Spleen (tissue), 11 donors: ENCODE data around the gene RASSF3. TPM values are rescaled to one million over a fixed set of nuclear protein-coding genes. Genes with fewer than 3 reads are reported as not detected.
A peak's percentile ranks its signal among the peaks of the same experiment; 100 is the strongest.

ENCODE experiments used
- DNase-seq: peaks from one replicate; pipeline ENCODE4 v3.0.0-alpha.2; 2020
- H3K27ac ChIP-seq, 8 donors: fragments of 200-600 bp; sonication (generic) in 7 of 8; 1 replicate in 4 of 8; 2 replicates in 4 of 8; pipeline versions ENCODE4 v1.5.0 to v1.8.0; 2016 to 2021; ENCODE audit warnings: inconsistent platforms in 4 of 8, mild to moderate bottlenecking in 4 of 8, moderate library complexity in 1 of 8
- H3K27me3 ChIP-seq, 7 donors: fragments of 200-600 bp; sonication (generic) in 6 of 7; replicated peaks in 1 of 7; 1 replicate in 4 of 7; 2 replicates in 3 of 7; pipeline versions ENCODE4 v1.5.0 to v1.8.0; 2016 to 2021; ENCODE audit warnings: inconsistent platforms in 3 of 7, mild to moderate bottlenecking in 1 of 7
- H3K36me3 ChIP-seq, 6 donors: fragments of 200-600 bp; sonication (generic) in 5 of 6; 1 replicate in 4 of 6; 2 replicates in 2 of 6; pipeline versions ENCODE4 v1.5.0 to v1.8.0; 2016 to 2021; ENCODE audit warnings: inconsistent platforms in 2 of 6
- H3K4me1 ChIP-seq, 6 donors: fragments of 200-600 bp; sonication (generic) in 5 of 6; 1 replicate in 3 of 6; 2 replicates in 3 of 6; pipeline versions ENCODE4 v1.5.0 to v1.8.0; 2016 to 2021; ENCODE audit warnings: inconsistent platforms in 3 of 6
- H3K4me3 ChIP-seq, 8 donors: fragments of 200-600 bp; sonication (generic) in 7 of 8; 1 replicate in 4 of 8; 2 replicates in 4 of 8; pipeline versions ENCODE4 v1.5.0 to v1.8.0; 2016 to 2021; ENCODE audit warnings: inconsistent platforms in 4 of 8, mild to moderate bottlenecking in 4 of 8, moderate library complexity in 2 of 8
- H3K9me3 ChIP-seq, 8 donors: fragments of 200-600 bp; sonication (generic) in 7 of 8; 1 replicate in 4 of 8; 2 replicates in 4 of 8; pipeline versions ENCODE4 v1.5.0 to v1.8.0; 2016 to 2021; ENCODE audit warnings: inconsistent platforms in 4 of 8
- CTCF ChIP-seq, 11 experiments: fragments of 200-600 bp in 7 of 11; fragments of 450-650 bp in 4 of 11; sonication (generic) in 4 of 11; IDR thresholded peaks in 8 of 11; conservative IDR thresholded peaks in 3 of 11; 1 replicate in 7 of 11; 2 replicates in 4 of 11; pipeline versions ENCODE4 v1.4.0 to v1.8.0; 2016 to 2021; ENCODE audit warnings: antibody characterized with exemption in 11 of 11, inconsistent platforms in 4 of 11, mild to moderate bottlenecking in 1 of 11
- POLR2A ChIP-seq, 3 donors: fragments of 450-650 bp; IDR thresholded peaks; one replicate each; pipeline ENCODE4 v1.5.1; 2017; ENCODE audit warnings: antibody characterized with exemption in 3 of 3, mild to moderate bottlenecking in 1 of 3
- POLR2AphosphoS5 ChIP-seq, 3 donors: sonication (generic); formaldehyde crosslinking; IDR thresholded peaks; one replicate each; pipeline ENCODE4 v1.5.1; 2017; ENCODE audit warnings: antibody characterized with exemption in 3 of 3
- WGBS, 5 donors: extraction: QIAGEN DNeasy Blood & Tissue Kit in 3 of 5; methylation state at CpG; one replicate each; pipeline versions ENCODE4 v1.1.5 to v1.1.7; 2013 to 2018; 5-methylcytosine and 5-hydroxymethylcytosine counted together
- intact Hi-C: fragments of 100-400 bp; cut with DNase I; formaldehyde crosslinking; loops from one replicate; pipeline ENCODE4 v1.15.0; 2023; ENCODE audit warnings: low total_unique reads
- polyA plus RNA-seq, 3 donors: library from polyadenylated mRNA; stranded (reverse); fragments of 200-250 nt; gene quantifications; one replicate each; pipeline ENCODE4 v1.2.1, GENCODE V29; 2013
- total RNA-seq, 7 donors: library from RNA; depleted of rRNA in 3 of 7; stranded (reverse); fragments of >200 nt in 3 of 7; fragmentation: NEBNext Ultra II Directional in 4 of 7; extraction: Animal tissue kit (Norgen Biotek cat#: 25700) in 4 of 7; gene quantifications; one replicate each; pipeline versions ENCODE4 v1.1.0 to v1.2.1, GENCODE V29; 2016 to 2021
- donor health status: healthy with polysubstance abuse.
- donor health status: DM: no; HTN: no; CAD: no; lungs with moderate emphysema.
- donor health status: DM: no; HTN: no; CAD: no.
- donor health status: Bipolar disorder and iron deficiency.
- donor health status: healthy.
- donor health status: DM: no; HTN: no; CAD: no.
- donor health status: DM: yes; HTN: yes; CAD: no.

RASSF3 gene
- total and polyA plus RNA-seq, 10 donors = 31.0 to 120 (median 91.0) TPM

DNA sequence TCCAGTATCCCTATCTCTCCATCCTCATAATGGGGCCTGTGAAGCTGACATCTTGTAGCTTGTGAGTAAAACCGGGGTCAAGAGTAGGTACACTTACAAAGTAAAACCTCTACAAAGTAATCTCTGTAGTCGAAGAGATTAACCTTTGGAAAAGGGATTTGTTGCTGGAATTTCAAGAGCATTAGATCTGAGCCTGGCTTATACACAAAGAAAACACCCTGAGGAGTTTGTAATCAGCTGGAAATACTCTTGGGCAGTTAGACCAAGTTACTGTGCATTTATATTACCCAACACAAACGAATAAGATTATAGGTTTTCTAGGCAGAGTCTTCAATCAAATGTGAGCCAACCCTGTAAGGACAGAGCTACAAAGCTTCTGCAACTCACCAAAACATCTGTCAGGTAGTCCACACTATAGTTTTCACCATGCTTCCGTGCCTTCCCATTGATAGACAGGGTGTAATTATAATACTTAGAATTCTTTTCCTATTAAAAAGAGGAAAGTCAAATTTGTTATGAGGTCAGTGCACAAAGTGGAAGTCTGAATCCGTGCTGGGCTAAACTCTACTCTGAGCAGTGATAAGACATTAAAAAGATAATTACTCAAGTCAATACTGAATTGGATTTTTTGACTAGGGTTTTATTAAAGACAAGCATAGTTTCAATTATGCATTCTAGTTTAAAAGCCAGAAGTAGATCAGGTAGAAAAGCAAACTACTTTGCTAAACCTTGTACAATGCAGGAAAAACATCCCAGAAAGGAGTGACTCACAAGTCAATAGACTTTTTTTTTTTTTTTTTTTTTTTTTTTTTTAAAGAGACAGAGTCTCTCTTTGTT lies 134.3 kb downstream of the RASSF3 start:
- 69 to 92% (median 77%) methylated on average over 5 of the region's 5 CpGs for WGBS, 5 donors

GRCh38 chr12:64745259-64745807 lies 135.0 kb downstream of the RASSF3 start:
- Histone ChIP-seq H3K9me3 (no peaks in the 10 kb centered on the region), H3K4me3 (no peak overlapping the region), H3K27ac (peak overlapping the region in 4 of 8 donors; percentile 4 to 81 (median 30)), H3K27me3 (no peaks in the 10 kb centered on the region), H3K36me3 (peaks cover 5 to 98% (median 67%) of the 10 kb centered on the region in 6 donors), H3K4me1 (peaks cover 6 to 56% (median 27%) of the 10 kb centered on the region in 6 donors)
- WGBS, 5 donors = 92 to 97% (median 93%) methylated on average over 7 of the region's 7 CpGs
- intact Hi-C loops = no loop called here
- no peak for DNase-seq
- TF ChIP-seq POLR2A (IDR thresholded peaks at IDR 0.05) (no peak), CTCF (IDR thresholded peaks at IDR 0.05 in 8 of 11, conservative IDR thresholded peaks at IDR 0.05 in 3 of 11) (no peak), POLR2AphosphoS5 (IDR thresholded peaks at IDR 0.05) (no peak)

More for the DNA sequence above, 134.3 kb downstream of the RASSF3 start:
- Histone ChIP-seq H3K4me3 (no peak overlapping the region), H3K9me3 (no peaks in the 10 kb centered on the region), H3K36me3 (peaks cover 5 to 98% (median 65%) of the 10 kb centered on the region in 6 donors), H3K27me3 (no peaks in the 10 kb centered on the region), H3K4me1 (peaks cover 6 to 59% (median 27%) of the 10 kb centered on the region in 6 donors), H3K27ac (peak overlapping the region in 3 of 8 donors; percentile 11 to 81 (median 21))
- no peak for DNase-seq
- intact Hi-C loops = no loop called here
- TF ChIP-seq POLR2A (IDR thresholded peaks at IDR 0.05) = no peak
- TF ChIP-seq POLR2AphosphoS5 (IDR thresholded peaks at IDR 0.05) = no peak
- TF ChIP-seq CTCF (IDR thresholded peaks at IDR 0.05 in 8 of 11, conservative IDR thresholded peaks at IDR 0.05 in 3 of 11) = no peak

- no peaks in the 10 kb centered on the region for H3K9me3 ChIP-seq
- H3K27ac ChIP-seq = peak overlapping the region in 3 of 8 donors; percentile 24 to 81 (median 46)
- H3K27me3 ChIP-seq = no peaks in the 10 kb centered on the region
- DNase-seq = no peak
- TF ChIP-seq CTCF (IDR thresholded peaks at IDR 0.05 in 8 of 11, conservative IDR thresholded peaks at IDR 0.05 in 3 of 11) (no peak), POLR2AphosphoS5 (IDR thresholded peaks at IDR 0.05) (no peak), POLR2A (IDR thresholded peaks at IDR 0.05) (no peak)
- H3K36me3 ChIP-seq = peaks cover 5 to 98% (median 70%) of the 10 kb centered on the region in 6 donors
- 94 to 98% (median 96%) methylated on average over 2 of the region's 2 CpGs for WGBS, 5 donors
- peaks cover 6 to 53% (median 27%) of the 10 kb centered on the region in 6 donors for H3K4me1 ChIP-seq
- intact Hi-C loops = no loop called here
- no peak overlapping the region for H3K4me3 ChIP-seq
These were observed 135.7 kb downstream of the RASSF3 start for GRCh38 chr12:64745980-64746379.

DNA sequence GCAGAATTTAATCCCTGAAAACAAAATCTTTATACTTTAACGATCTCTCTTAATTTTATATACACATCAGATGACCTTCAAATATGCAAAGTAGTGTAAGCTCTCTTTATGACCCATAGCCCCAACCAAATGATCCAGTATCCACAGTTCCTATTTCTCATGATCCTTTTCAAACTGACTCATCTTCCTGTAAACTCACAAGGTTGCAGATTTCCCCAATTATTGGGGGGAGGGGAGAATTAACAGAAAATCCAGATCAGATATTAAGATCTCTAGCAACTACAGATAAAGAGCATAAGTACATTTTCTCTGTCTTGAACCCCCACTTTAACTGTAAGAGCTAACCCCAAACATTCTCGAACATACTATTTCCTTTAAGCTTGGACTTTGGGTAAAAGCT lies 136.4 kb downstream of the RASSF3 start:
- H3K27me3 ChIP-seq = no peaks in the 10 kb centered on the region
- H3K4me3 ChIP-seq = no peak overlapping the region
- peaks cover 6 to 56% (median 28%) of the 10 kb centered on the region in 6 donors for H3K4me1 ChIP-seq
- H3K27ac ChIP-seq = peak overlapping the region in 4 of 8 donors; percentile 43 to 81 (median 62)
- no peaks in the 10 kb centered on the region for H3K9me3 ChIP-seq
- intact Hi-C loops = no loop called here
- TF ChIP-seq POLR2AphosphoS5 (IDR thresholded peaks at IDR 0.05) = no peak
- TF ChIP-seq POLR2A (IDR thresholded peaks at IDR 0.05) = no peak
- no peak for TF ChIP-seq CTCF (IDR thresholded peaks at IDR 0.05 in 8 of 11, conservative IDR thresholded peaks at IDR 0.05 in 3 of 11)
- DNase-seq = no peak
- peaks cover 5 to 98% (median 68%) of the 10 kb centered on the region in 6 donors for H3K36me3 ChIP-seq
- WGBS, 5 donors = 87 to 92% (median 89%) methylated on average over 2 of the region's 2 CpGs
